ENCODE measurements around the gene POU6F1.
A peak's percentile ranks its signal among the peaks of the same experiment; 100 is the strongest.

POU6F1 gene

GRCh38 chr12:51238510-51239334, 20.9 kb upstream of the POU6F1 start, which contains the start of gene DAZAP2:
DAZAP2 (plus strand) TSS chr12:51238826; CDS start chr12:51238908, 82 bp downstream.
- TF ChIP-seq EGR1 (IDR thresholded peaks at IDR 0.05): 0 out of 2 replicates have a peak, but pooled peaks have one; percentile 13
- TF ChIP-seq MAX (IDR thresholded peaks at IDR 0.05): peak; percentile 45
- TF ChIP-seq FOXM1 (IDR thresholded peaks at IDR 0.05; ENCODE audit: borderline replicate concordance, low read depth): peak; percentile 0; the same call in 1 of the 2 replicates
- peak; percentile 71 for TF ChIP-seq ZBTB7A (IDR thresholded peaks at IDR 0.05; ENCODE audit: low read depth)
- 0 out of 2 replicates have a peak, but pooled peaks have one; percentile 17 for TF ChIP-seq NFIC (IDR thresholded peaks at IDR 0.05)
- TF ChIP-seq TAF1 (IDR thresholded peaks at IDR 0.05; ENCODE audit: low read depth): peak; percentile 82
- TF ChIP-seq USF1 (IDR thresholded peaks at IDR 0.05): peak; percentile 99
- no peak; the same call in 1 of the 2 replicates for TF ChIP-seq TCF12 (IDR thresholded peaks at IDR 0.05; ENCODE audit: low read depth)
- TF ChIP-seq CEBPB (IDR thresholded peaks at IDR 0.05): no peak
- TF ChIP-seq CREB1 (IDR thresholded peaks at IDR 0.05; ENCODE audit: low read depth): peak; percentile 83
- no peak; the same call in 1 of the 2 replicates for TF ChIP-seq RAD21 (IDR thresholded peaks at IDR 0.05; ENCODE audit: low read depth)
- TF ChIP-seq REST (IDR thresholded peaks at IDR 0.05; ENCODE audit: low read depth): no peak
- TF ChIP-seq EP300 (IDR thresholded peaks at IDR 0.05; ENCODE audit: borderline replicate concordance): peak; percentile 8; the same call in 1 of the 2 replicates
- TF ChIP-seq TEAD4 (IDR thresholded peaks at IDR 0.05): 0 out of 2 replicates have a peak, but pooled peaks have one; percentile 8
- peak; percentile 69 for TF ChIP-seq YY1 (IDR thresholded peaks at IDR 0.05; ENCODE audit: low read depth)

- TF ChIP-seq EP300 (IDR thresholded peaks at IDR 0.05; ENCODE audit: borderline replicate concordance) (0 out of 2 replicates have a peak, but pooled peaks have one; percentile 1), MAX (IDR thresholded peaks at IDR 0.05) (no peak), YY1 (IDR thresholded peaks at IDR 0.05; ENCODE audit: low read depth) (no peak; the same call in 1 of the 2 replicates)
These were observed 20.2 kb upstream of the POU6F1 start for GRCh38 chr12:51238037-51238509.

- TF ChIP-seq RAD21 (IDR thresholded peaks at IDR 0.05; ENCODE audit: low read depth): no peak
- no peak for TF ChIP-seq MAX (IDR thresholded peaks at IDR 0.05)
- no peak for TF ChIP-seq CEBPB (IDR thresholded peaks at IDR 0.05)
- TF ChIP-seq ZBTB7A (IDR thresholded peaks at IDR 0.05; ENCODE audit: low read depth): no peak
- TF ChIP-seq EP300 (IDR thresholded peaks at IDR 0.05; ENCODE audit: borderline replicate concordance): no peak
- no peak for TF ChIP-seq TEAD4 (IDR thresholded peaks at IDR 0.05)
- TF ChIP-seq TCF12 (IDR thresholded peaks at IDR 0.05; ENCODE audit: low read depth): no peak
- TF ChIP-seq EGR1 (IDR thresholded peaks at IDR 0.05): no peak
- TF ChIP-seq FOXM1 (IDR thresholded peaks at IDR 0.05; ENCODE audit: borderline replicate concordance, low read depth): no peak
- TF ChIP-seq REST (IDR thresholded peaks at IDR 0.05; ENCODE audit: low read depth): no peak
- no peak for TF ChIP-seq YY1 (IDR thresholded peaks at IDR 0.05; ENCODE audit: low read depth)
These were observed 16.7 kb upstream of the POU6F1 start for GRCh38 chr12:51234530-51234929.

GRCh38 chr12:51232642-51233041, 14.8 kb upstream of the POU6F1 start:
- TF ChIP-seq CEBPB (IDR thresholded peaks at IDR 0.05): no peak
- TF ChIP-seq TCF12 (IDR thresholded peaks at IDR 0.05; ENCODE audit: low read depth): no peak
- TF ChIP-seq TEAD4 (IDR thresholded peaks at IDR 0.05): no peak
- TF ChIP-seq FOXM1 (IDR thresholded peaks at IDR 0.05; ENCODE audit: borderline replicate concordance, low read depth): no peak
- TF ChIP-seq EGR1 (IDR thresholded peaks at IDR 0.05): no peak
- no peak for TF ChIP-seq ZBTB7A (IDR thresholded peaks at IDR 0.05; ENCODE audit: low read depth)

GRCh38 chr12:51229116-51229809, 11.4 kb upstream of the POU6F1 start:
- TF ChIP-seq ZBTB7A (IDR thresholded peaks at IDR 0.05; ENCODE audit: low read depth) (no peak), FOXM1 (IDR thresholded peaks at IDR 0.05; ENCODE audit: borderline replicate concordance, low read depth) (no peak), CEBPB (IDR thresholded peaks at IDR 0.05) (no peak)

Measured in Ishikawa (cell line).